Spleen (tissue), 11 donors: Measurements from ENCODE around the gene RBM4B. TPM values are rescaled to one million over a fixed set of nuclear protein-coding genes. Genes with fewer than 3 reads are reported as not detected.

ENCODE experiments used
- DNase-seq: peaks from one replicate; pipeline ENCODE4 v3.0.0-alpha.2; 2020
- H3K27ac ChIP-seq, 8 donors: fragments of 200-600 bp; sonication (generic) in 7 of 8; 1 replicate in 4 of 8; 2 replicates in 4 of 8; pipeline versions ENCODE4 v1.5.0 to v1.8.0; 2016 to 2021; ENCODE audit warnings: inconsistent platforms in 4 of 8, mild to moderate bottlenecking in 4 of 8, moderate library complexity in 1 of 8
- H3K27me3 ChIP-seq, 7 donors: fragments of 200-600 bp; sonication (generic) in 6 of 7; replicated peaks in 1 of 7; 1 replicate in 4 of 7; 2 replicates in 3 of 7; pipeline versions ENCODE4 v1.5.0 to v1.8.0; 2016 to 2021; ENCODE audit warnings: inconsistent platforms in 3 of 7, mild to moderate bottlenecking in 1 of 7
- H3K36me3 ChIP-seq, 6 donors: fragments of 200-600 bp; sonication (generic) in 5 of 6; 1 replicate in 4 of 6; 2 replicates in 2 of 6; pipeline versions ENCODE4 v1.5.0 to v1.8.0; 2016 to 2021; ENCODE audit warnings: inconsistent platforms in 2 of 6
- H3K4me1 ChIP-seq, 6 donors: fragments of 200-600 bp; sonication (generic) in 5 of 6; 1 replicate in 3 of 6; 2 replicates in 3 of 6; pipeline versions ENCODE4 v1.5.0 to v1.8.0; 2016 to 2021; ENCODE audit warnings: inconsistent platforms in 3 of 6
- H3K4me3 ChIP-seq, 8 donors: fragments of 200-600 bp; sonication (generic) in 7 of 8; 1 replicate in 4 of 8; 2 replicates in 4 of 8; pipeline versions ENCODE4 v1.5.0 to v1.8.0; 2016 to 2021; ENCODE audit warnings: inconsistent platforms in 4 of 8, mild to moderate bottlenecking in 4 of 8, moderate library complexity in 2 of 8
- H3K9me3 ChIP-seq, 8 donors: fragments of 200-600 bp; sonication (generic) in 7 of 8; 1 replicate in 4 of 8; 2 replicates in 4 of 8; pipeline versions ENCODE4 v1.5.0 to v1.8.0; 2016 to 2021; ENCODE audit warnings: inconsistent platforms in 4 of 8
- CTCF ChIP-seq, 11 experiments: fragments of 200-600 bp in 7 of 11; fragments of 450-650 bp in 4 of 11; sonication (generic) in 4 of 11; IDR thresholded peaks in 8 of 11; conservative IDR thresholded peaks in 3 of 11; 1 replicate in 7 of 11; 2 replicates in 4 of 11; pipeline versions ENCODE4 v1.4.0 to v1.8.0; 2016 to 2021; ENCODE audit warnings: antibody characterized with exemption in 11 of 11, inconsistent platforms in 4 of 11, mild to moderate bottlenecking in 1 of 11
- POLR2A ChIP-seq, 3 donors: fragments of 450-650 bp; IDR thresholded peaks; one replicate each; pipeline ENCODE4 v1.5.1; 2017; ENCODE audit warnings: antibody characterized with exemption in 3 of 3, mild to moderate bottlenecking in 1 of 3
- POLR2AphosphoS5 ChIP-seq, 3 donors: sonication (generic); formaldehyde crosslinking; IDR thresholded peaks; one replicate each; pipeline ENCODE4 v1.5.1; 2017; ENCODE audit warnings: antibody characterized with exemption in 3 of 3
- WGBS, 5 donors: extraction: QIAGEN DNeasy Blood & Tissue Kit in 3 of 5; methylation state at CpG; one replicate each; pipeline versions ENCODE4 v1.1.5 to v1.1.7; 2013 to 2018; 5-methylcytosine and 5-hydroxymethylcytosine counted together
- intact Hi-C: fragments of 100-400 bp; cut with DNase I; formaldehyde crosslinking; loops from one replicate; pipeline ENCODE4 v1.15.0; 2023; ENCODE audit warnings: low total_unique reads
- polyA plus RNA-seq, 3 donors: library from polyadenylated mRNA; stranded (reverse); fragments of 200-250 nt; gene quantifications; one replicate each; pipeline ENCODE4 v1.2.1, GENCODE V29; 2013
- total RNA-seq, 7 donors: library from RNA; depleted of rRNA in 3 of 7; stranded (reverse); fragments of >200 nt in 3 of 7; fragmentation: NEBNext Ultra II Directional in 4 of 7; extraction: Animal tissue kit (Norgen Biotek cat#: 25700) in 4 of 7; gene quantifications; one replicate each; pipeline versions ENCODE4 v1.1.0 to v1.2.1, GENCODE V29; 2016 to 2021
- donor health status: healthy with polysubstance abuse.
- donor health status: DM: no; HTN: no; CAD: no; lungs with moderate emphysema.
- donor health status: DM: no; HTN: no; CAD: no.
- donor health status: Bipolar disorder and iron deficiency.
- donor health status: healthy.
- donor health status: DM: no; HTN: no; CAD: no.
- donor health status: DM: yes; HTN: yes; CAD: no.

The RBM4B gene
- total and polyA plus RNA-seq, 10 donors: 14.8 to 23.0 (median 18.3) TPM

GRCh38 chr11:66694732-66695207, 17.1 kb upstream of the RBM4B start:
- peak; percentile 93 for DNase-seq
- Histone ChIP-seq H3K27me3 (no peaks in the 10 kb centered on the region), H3K36me3 (no peaks in the 10 kb centered on the region), H3K27ac (no peak overlapping the region), H3K4me1 (peaks cover 0 to 11% (median 6%) of the 10 kb centered on the region in 6 donors), H3K4me3 (no peak overlapping the region), H3K9me3 (peaks cover 0 to 9% (median 2%) of the 10 kb centered on the region in 8 donors)
- TF ChIP-seq CTCF (IDR thresholded peaks at IDR 0.05 in 8 of 11, conservative IDR thresholded peaks at IDR 0.05 in 3 of 11) (peak; percentile 84 to 97 (median 94)), POLR2A (IDR thresholded peaks at IDR 0.05) (no peak), POLR2AphosphoS5 (IDR thresholded peaks at IDR 0.05) (peak in 2 of 3 donors; percentile 62 to 63)
- intact Hi-C loops: loop anchor here (5.0 kb wide), 1 partner anchor 188 kb away; no protein-coding TSS in a partner anchor
- WGBS, 5 donors: 18 to 24% (median 19%) methylated on average over 5 to 6 of the region's 6 CpGs

- DNase-seq: no peak
- intact Hi-C loops: loop anchor here (5.0 kb wide), 1 partner anchor 188 kb away; no protein-coding TSS in a partner anchor
- Histone ChIP-seq H3K36me3 (no peaks in the 10 kb centered on the region), H3K27me3 (no peaks in the 10 kb centered on the region), H3K4me3 (no peak overlapping the region), H3K4me1 (peaks cover 0 to 11% (median 6%) of the 10 kb centered on the region in 6 donors), H3K9me3 (peaks cover 0 to 1% (median 0%) of the 10 kb centered on the region in 8 donors), H3K27ac (no peak overlapping the region)
- no peak for TF ChIP-seq CTCF (IDR thresholded peaks at IDR 0.05 in 8 of 11, conservative IDR thresholded peaks at IDR 0.05 in 3 of 11)
- no peak for TF ChIP-seq POLR2AphosphoS5 (IDR thresholded peaks at IDR 0.05)
- TF ChIP-seq POLR2A (IDR thresholded peaks at IDR 0.05): no peak
- WGBS, 5 donors: 84 to 94% (median 91%) methylated on average over 3 to 13 of the region's 13 CpGs
Measured at GRCh38 chr11:66694056-66694410, 16.3 kb upstream of the RBM4B start.

- H3K36me3 ChIP-seq: no peaks in the 10 kb centered on the region
- no peak overlapping the region for H3K4me3 ChIP-seq
- 85 to 92% (median 90%) methylated on average over 13 to 15 of the region's 15 CpGs for WGBS, 5 donors
- peaks cover 0 to 11% (median 6%) of the 10 kb centered on the region in 6 donors for H3K4me1 ChIP-seq
- DNase-seq: no peak
- no peak for TF ChIP-seq POLR2AphosphoS5 (IDR thresholded peaks at IDR 0.05)
- TF ChIP-seq CTCF (IDR thresholded peaks at IDR 0.05 in 8 of 11, conservative IDR thresholded peaks at IDR 0.05 in 3 of 11): no peak
- intact Hi-C loops: loop anchor here (5.0 kb wide), 1 partner anchor 189 kb away; no protein-coding TSS in a partner anchor
- H3K9me3 ChIP-seq: no peaks in the 10 kb centered on the region
- no peaks in the 10 kb centered on the region for H3K27me3 ChIP-seq
- no peak overlapping the region for H3K27ac ChIP-seq
Measured at GRCh38 chr11:66693356-66694055, 15.8 kb upstream of the RBM4B start.

- Histone ChIP-seq H3K36me3 (no peaks in the 10 kb centered on the region), H3K4me3 (no peak overlapping the region), H3K4me1 (peaks cover 0 to 11% (median 6%) of the 10 kb centered on the region in 6 donors), H3K9me3 (no peaks in the 10 kb centered on the region), H3K27ac (no peak overlapping the region), H3K27me3 (no peaks in the 10 kb centered on the region)
- no peak for DNase-seq
- TF ChIP-seq POLR2AphosphoS5 (IDR thresholded peaks at IDR 0.05) (no peak), POLR2A (IDR thresholded peaks at IDR 0.05) (no peak), CTCF (IDR thresholded peaks at IDR 0.05 in 8 of 11, conservative IDR thresholded peaks at IDR 0.05 in 3 of 11) (no peak)
- intact Hi-C loops: loop anchor here (5.0 kb wide), 1 partner anchor 189 kb away; no protein-coding TSS in a partner anchor
- 83 to 94% (median 86%) methylated on average over 19 to 20 of the region's 20 CpGs for WGBS, 5 donors
Measured at GRCh38 chr11:66692871-66693331, 15.2 kb upstream of the RBM4B start.
